ENCODE measurements around the gene BOLA2B. TPM values are rescaled to one million over a fixed set of nuclear protein-coding genes. Genes with fewer than 3 reads are reported as not detected.
"Not testable (repeated sequence)": the region's sequence is repeated elsewhere in the genome, so short reads cannot be mapped to it uniquely, and the experiment has no call there.

The BOLA2B gene
- total RNA-seq: 100 to 1,000 TPM; 210 to 238 TPM

DNA sequence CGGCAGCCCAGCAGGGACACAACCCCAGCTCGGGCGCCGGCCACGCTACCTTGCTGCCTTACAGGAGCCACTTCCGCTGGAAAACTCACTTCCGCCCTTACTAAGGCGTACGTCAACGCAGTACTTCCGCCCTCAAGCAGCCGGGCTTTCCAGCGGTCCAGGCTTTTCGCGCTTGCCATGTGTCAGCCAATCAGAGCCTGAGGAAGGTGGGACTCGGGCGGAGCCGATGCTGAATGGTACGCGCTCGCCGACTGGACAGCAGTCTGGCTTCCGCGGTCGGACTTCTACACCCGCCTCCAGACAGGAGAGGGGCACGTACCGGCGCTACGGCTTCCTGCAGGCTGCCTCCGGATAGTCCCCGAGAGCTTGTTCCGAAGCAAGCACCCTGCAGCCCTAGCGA lies at the start of gene BOLA2B, which contains the start of gene SLX1A:
Gene BOLA2B, minus strand, starts transcription at position 52 of the 400 bp plus-strand sequence. CDS start 71 bp downstream, outside the sequence.
Gene SLX1A, plus strand, starts transcription at position 261 of the 400 bp plus-strand sequence. CDS start 210 bp downstream, outside the sequence.
- CTCF ChIA-PET: not testable (repeated sequence)

DNA sequence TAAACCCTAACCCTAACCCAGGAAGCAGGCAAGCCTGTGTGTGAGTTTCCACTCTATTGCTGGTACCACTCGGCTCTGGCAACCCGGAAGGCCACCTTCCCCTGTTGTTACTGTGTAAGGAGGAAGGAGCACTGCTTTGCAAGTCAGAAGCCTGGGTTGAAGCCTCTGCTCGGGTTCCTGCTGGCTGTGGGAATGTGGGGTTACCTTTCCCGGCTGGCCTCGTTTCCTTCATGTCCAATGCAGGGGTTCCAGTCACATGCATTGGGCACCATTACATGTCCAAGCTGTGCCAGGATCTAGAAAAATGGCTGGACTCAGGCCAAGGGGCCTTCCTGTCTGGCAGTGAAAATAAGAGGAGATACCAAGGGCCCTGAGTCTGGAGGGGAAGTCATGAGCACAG lies 23.6 kb upstream of the BOLA2B start:
- H3K27ac Mint-ChIP-seq; ATAC-seq; CTCF ChIA-PET; H3K4me3 Mint-ChIP-seq; H3K36me3 Mint-ChIP-seq; H3K27me3 Mint-ChIP-seq; H3K4me1 Mint-ChIP-seq; H3K9me3 Mint-ChIP-seq (ENCODE audit: low read depth): not testable (repeated sequence)
- DNase-seq: peak; percentile 7

More for the DNA sequence above, at the start of gene BOLA2B, which contains the start of gene SLX1A:
- not testable (repeated sequence) for H3K36me3 Mint-ChIP-seq; H3K27ac Mint-ChIP-seq; H3K9me3 Mint-ChIP-seq (ENCODE audit: low read depth); H3K27me3 Mint-ChIP-seq; DNase-seq; H3K4me3 Mint-ChIP-seq; H3K4me1 Mint-ChIP-seq
- ATAC-seq: peak; percentile 88

DNA sequence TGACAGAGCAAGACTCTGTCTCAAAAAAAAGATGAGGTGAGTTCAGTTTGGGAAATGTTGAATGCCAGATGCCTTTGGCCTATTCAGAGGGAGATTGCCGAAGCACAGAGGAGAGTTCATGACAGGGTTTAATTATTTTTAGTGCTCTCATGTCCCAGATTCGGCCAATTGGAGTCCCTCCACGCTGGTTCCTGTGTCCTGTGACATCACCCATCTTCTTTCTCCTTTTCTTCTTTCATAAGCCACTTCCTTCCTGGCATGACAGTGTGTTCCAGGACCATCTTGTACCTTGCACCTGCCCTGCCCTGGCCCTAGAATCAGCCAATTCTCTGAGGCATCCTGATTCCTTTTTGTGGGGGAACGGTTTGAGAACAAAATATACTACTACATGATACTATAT lies 17.9 kb upstream of the BOLA2B start:
- CTCF ChIA-PET; H3K9me3 Mint-ChIP-seq (ENCODE audit: low read depth): not testable (repeated sequence)

DNA sequence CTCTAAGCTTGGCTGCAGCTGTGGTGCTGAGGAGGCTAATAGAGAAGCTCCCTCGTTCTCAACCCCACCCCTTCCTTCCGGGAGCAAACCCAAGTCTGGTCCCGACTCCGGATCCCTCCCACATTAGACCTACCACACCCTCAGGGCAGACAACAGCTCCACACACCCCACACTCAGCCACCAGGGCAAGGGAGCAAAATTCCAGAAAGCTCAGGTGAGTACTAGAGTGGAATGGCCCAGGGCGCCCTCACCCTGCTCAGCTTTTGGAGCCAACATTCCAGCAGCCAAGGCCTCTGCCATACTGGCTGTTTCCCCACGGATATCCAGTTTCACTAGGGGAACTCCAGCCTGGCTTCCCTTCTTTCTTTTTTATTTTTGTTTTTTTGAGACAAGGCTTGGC lies 15.6 kb upstream of the BOLA2B start:
- CTCF ChIA-PET; H3K9me3 Mint-ChIP-seq (ENCODE audit: low read depth); H3K4me3 Mint-ChIP-seq; H3K27me3 Mint-ChIP-seq; H3K4me1 Mint-ChIP-seq; H3K27ac Mint-ChIP-seq; DNase-seq; H3K36me3 Mint-ChIP-seq: not testable (repeated sequence)
- peak; percentile 28 for ATAC-seq

More for the DNA sequence above, 17.9 kb upstream of the BOLA2B start:
- not testable (repeated sequence) for H3K36me3 Mint-ChIP-seq, H3K4me1 Mint-ChIP-seq, H3K4me3 Mint-ChIP-seq, H3K27ac Mint-ChIP-seq, H3K27me3 Mint-ChIP-seq, DNase-seq
- peak; percentile 51 for ATAC-seq

DNA sequence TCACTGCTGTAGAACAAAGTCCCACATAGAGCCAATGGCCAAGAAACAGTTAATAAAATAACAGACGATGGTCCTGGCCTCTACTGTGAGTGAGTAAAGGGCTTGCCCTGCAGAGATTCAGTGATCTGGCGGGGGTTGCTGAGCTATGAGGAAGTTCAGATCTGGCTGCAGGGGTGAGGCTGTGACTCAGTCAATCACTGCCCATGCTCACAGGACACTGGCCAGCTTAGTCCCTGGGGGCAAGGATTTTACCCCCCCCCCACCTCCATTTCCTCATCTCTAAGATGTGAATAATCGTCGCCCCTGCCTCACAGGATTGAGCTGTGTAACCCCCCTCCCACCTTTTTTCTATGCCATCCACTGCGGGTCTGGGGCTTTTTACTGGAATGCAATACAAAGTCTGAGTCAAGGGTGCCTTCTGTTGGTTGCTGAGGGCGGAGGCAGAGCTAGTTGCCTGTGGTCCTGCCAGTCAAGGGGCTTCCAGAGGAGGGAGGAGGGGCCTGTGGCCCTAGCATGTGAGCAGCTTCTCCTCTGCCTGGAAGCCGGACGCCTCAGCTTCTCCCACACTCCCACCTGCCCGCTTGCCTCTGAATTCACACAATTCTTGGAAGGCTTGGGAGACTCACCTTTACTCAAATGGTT lies 13.7 kb upstream of the BOLA2B start:
- H3K27ac Mint-ChIP-seq; CTCF ChIA-PET; H3K4me3 Mint-ChIP-seq; ATAC-seq; H3K27me3 Mint-ChIP-seq; H3K4me1 Mint-ChIP-seq; H3K36me3 Mint-ChIP-seq; H3K9me3 Mint-ChIP-seq (ENCODE audit: low read depth): not testable (repeated sequence)
- DNase-seq: peak; percentile 22

DNA sequence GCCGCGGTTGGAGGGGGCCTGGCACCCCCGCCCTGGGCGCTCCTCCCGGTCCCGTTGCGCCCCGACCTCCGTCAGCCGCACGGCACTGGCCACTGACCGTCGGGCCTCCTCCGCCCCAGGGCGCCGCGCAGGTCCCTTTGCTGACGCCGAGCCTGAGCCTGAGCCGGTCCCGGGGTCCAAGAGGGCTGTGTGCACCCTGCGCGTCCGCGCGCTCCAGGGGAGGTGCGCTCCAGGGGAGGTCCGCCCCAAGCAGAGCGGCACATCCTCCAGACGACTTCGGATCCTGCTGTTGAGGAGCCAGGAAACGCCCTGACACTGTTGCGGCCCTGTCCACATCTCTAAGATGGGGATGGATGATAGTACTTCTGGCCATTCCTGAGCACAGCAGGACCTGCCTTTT lies 12.8 kb upstream of the BOLA2B start:
- H3K27ac Mint-ChIP-seq; H3K4me3 Mint-ChIP-seq; DNase-seq; H3K27me3 Mint-ChIP-seq; H3K4me1 Mint-ChIP-seq; H3K36me3 Mint-ChIP-seq; H3K9me3 Mint-ChIP-seq (ENCODE audit: low read depth); CTCF ChIA-PET: not testable (repeated sequence)
- ATAC-seq: peak; percentile 65

DNA sequence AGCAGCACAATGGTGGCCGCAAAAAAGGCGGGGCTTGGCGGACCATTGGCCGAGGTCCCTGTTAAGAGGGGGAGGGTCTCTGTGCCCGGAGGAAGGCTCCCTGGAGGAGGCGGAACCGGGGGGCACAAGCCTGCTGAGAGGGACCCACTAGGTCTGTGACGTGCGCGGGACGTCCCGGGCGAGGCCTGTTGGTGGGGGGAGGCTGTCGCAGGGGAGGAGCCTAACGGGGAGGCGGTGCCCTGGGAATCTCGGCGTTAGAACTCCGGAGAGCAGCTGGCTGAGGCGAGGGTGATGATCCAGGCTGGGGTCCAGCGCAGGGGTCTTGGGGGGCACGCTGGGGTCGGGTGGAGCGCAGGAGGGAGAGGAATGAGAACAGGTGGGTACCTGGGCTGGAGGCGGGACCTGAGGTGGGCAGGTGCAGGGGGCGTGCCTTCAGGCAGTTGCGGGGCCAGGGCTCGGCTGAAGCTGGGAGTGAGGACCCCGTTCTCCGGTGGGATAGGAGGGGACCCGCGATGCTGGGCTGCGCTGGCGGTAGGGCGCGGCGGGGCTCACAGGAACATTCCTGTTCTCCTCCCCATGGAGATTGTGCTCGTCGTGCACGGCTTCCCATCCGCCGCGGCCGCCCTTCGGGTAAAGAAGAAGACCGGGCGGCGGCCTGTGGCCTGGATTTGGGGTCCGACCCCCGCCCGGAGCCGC lies 12.2 kb upstream of the BOLA2B start:
- H3K27ac Mint-ChIP-seq; H3K9me3 Mint-ChIP-seq (ENCODE audit: low read depth); H3K4me1 Mint-ChIP-seq; H3K27me3 Mint-ChIP-seq; H3K4me3 Mint-ChIP-seq; H3K36me3 Mint-ChIP-seq; CTCF ChIA-PET: not testable (repeated sequence)
- ATAC-seq (peak; percentile 70), DNase-seq (peak; percentile 31)

DNA sequence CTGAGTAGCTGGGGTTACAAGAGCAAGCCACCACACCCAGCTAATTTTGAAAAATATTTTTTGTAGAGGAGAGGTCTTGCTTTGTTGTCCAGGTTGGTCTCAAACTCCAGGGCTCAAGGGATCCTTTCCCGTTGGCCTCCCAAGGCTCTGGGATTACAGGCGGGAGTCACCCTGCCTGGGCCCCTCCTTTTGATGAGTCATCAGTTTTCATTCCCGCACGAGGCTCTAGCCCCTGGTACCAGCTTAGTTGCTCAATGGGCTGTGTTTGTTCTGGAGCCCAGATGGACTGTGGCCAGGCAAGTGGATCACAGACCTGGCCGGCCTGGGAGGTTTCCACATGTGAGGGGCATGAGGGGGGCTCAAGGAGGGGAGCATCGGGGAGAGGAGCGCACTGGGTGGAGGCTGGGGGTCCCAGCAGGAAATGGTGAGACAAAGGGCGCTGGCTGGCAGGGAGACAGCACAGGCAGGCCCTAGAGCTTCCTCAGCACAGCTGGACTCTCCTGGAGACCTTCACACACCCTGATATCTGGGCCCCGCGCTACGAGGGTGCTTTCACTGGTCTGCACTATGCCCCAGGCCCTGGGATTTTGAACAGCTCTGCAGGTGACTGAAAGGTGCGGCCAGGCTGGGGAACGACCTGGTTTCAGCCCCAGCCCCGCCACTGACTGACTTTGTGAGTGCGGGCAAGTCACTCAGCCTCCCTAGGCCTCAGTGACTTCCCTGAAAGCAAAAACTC lies 6.3 kb upstream of the BOLA2B start:
- CTCF ChIA-PET; H3K27me3 Mint-ChIP-seq; ATAC-seq; H3K9me3 Mint-ChIP-seq (ENCODE audit: low read depth); H3K4me1 Mint-ChIP-seq; H3K36me3 Mint-ChIP-seq; H3K27ac Mint-ChIP-seq; DNase-seq; H3K4me3 Mint-ChIP-seq: not testable (repeated sequence)

DNA sequence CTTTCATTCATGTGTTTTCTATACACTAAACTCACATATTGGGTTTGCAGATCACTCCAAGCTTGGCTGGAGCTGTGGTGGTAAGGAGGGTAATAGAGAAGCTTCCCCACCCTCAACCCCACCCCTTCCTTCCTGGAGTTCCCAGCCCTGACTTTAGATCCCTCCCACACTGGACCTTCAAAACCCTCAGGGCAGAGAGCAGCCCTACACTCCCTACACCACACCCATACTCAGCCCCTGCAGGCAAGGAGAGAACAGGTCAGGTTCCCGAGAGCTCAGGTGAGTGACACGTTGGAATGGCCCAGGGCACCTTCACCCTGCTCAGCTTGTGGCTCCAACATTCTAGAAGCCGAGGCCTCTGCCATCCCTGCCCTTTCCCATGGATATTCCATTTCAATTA lies 5.6 kb upstream of the BOLA2B start, which contains the start of gene SULT1A3:
Gene SULT1A3, plus strand, starts transcription at position 207 of the 400 bp plus-strand sequence. CDS start 1,474 bp downstream, outside the sequence.
- DNase-seq, CTCF ChIA-PET: not testable (repeated sequence)

DNA sequence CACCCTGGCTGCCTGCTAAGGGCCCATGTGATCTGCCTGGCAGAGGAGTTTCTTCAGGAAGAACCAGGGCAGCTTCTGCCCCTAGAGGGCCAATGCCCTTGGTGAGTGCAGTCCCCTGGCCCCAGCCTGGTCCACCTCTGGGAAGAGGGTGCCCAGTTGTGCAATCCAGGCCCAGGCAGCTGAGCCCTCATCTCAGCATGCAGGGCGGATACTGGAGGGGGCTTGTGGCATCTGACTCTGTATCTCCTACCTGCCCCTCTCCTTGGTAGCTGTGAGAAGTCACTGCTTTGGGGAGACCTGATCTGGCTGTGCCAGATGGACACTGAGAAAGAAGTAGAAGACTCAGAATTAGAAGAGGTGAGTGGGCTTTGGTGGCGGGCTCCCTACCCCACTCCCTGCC lies 3.5 kb upstream of the BOLA2B start:
- H3K27me3 Mint-ChIP-seq; H3K36me3 Mint-ChIP-seq; CTCF ChIA-PET; H3K9me3 Mint-ChIP-seq (ENCODE audit: low read depth); DNase-seq; H3K4me3 Mint-ChIP-seq; H3K27ac Mint-ChIP-seq; ATAC-seq; H3K4me1 Mint-ChIP-seq: not testable (repeated sequence)

More for the DNA sequence above, 5.6 kb upstream of the BOLA2B start, which contains the start of gene SULT1A3:
- H3K9me3 Mint-ChIP-seq (ENCODE audit: low read depth); H3K36me3 Mint-ChIP-seq; H3K4me3 Mint-ChIP-seq; H3K4me1 Mint-ChIP-seq; H3K27ac Mint-ChIP-seq; H3K27me3 Mint-ChIP-seq; ATAC-seq: not testable (repeated sequence)

GRCh38 chr16:30194172-30194925 lies 883 bp upstream of the BOLA2B start:
- H3K36me3 Mint-ChIP-seq; H3K4me1 Mint-ChIP-seq; H3K27ac Mint-ChIP-seq; CTCF ChIA-PET; H3K4me3 Mint-ChIP-seq; H3K9me3 Mint-ChIP-seq (ENCODE audit: low read depth); H3K27me3 Mint-ChIP-seq: not testable (repeated sequence)
- ATAC-seq (peak; percentile 81), DNase-seq (peak; percentile 40)

- H3K9me3 Mint-ChIP-seq (ENCODE audit: low read depth); CTCF ChIA-PET: not testable (repeated sequence)
Observed at GRCh38 chr16:30193098-30193497, 368 bp downstream of the BOLA2B start.

DNA sequence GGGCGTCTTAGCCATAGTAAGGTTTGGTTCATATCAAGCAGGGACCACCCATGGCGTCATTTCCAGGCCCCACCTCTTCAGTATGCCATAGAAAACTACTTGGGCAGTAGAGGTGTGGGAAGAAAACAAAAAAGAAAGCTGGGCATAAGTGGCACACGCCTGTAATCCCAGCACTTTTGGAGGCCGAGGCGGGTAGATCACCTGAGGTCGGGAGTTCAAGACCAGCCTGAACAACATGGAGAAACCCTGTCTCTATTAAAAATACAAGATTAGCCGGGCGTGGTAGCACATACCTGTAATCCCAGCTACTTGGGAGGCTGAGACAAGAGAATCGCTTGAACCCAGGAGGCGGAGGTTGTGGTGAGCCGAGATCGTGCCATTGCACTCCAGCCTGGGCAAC lies 2.3 kb downstream of the BOLA2B start:
- Mint-ChIP-seq H3K4me1 (peaks cover 16% of the 10 kb centered on the region), H3K36me3 (peaks cover 20% of the 10 kb centered on the region)
- DNase-seq; H3K9me3 Mint-ChIP-seq (ENCODE audit: low read depth); H3K27me3 Mint-ChIP-seq; H3K4me3 Mint-ChIP-seq; CTCF ChIA-PET; ATAC-seq; H3K27ac Mint-ChIP-seq: not testable (repeated sequence)

More at GRCh38 chr16:30193098-30193497, 368 bp downstream of the BOLA2B start:
- not testable (repeated sequence) for H3K4me3 Mint-ChIP-seq, DNase-seq, H3K27ac Mint-ChIP-seq, H3K36me3 Mint-ChIP-seq, H3K27me3 Mint-ChIP-seq, H3K4me1 Mint-ChIP-seq
- ATAC-seq: peak; percentile 11

All from activated CD8-positive, alpha-beta memory T cell treated with anti-CD3 and anti-CD28 coated beads, Interleukin-2, amount 10 ng/mL, durations not matched to agents 7 days and 5 days (primary cell).